ENCODE measurements around the gene CSF3.

CSF3 gene

GRCh38 chr17:40015005-40015997 is at the start of gene CSF3:
TSS of gene CSF3 (plus strand) at chr17:40015440. CDS start at chr17:40015475, 35 bp downstream.
- no peak for DNase-seq

GRCh38 chr17:39966771-39967170 is 48.5 kb upstream of the CSF3 start:
- no peak for DNase-seq

DNA sequence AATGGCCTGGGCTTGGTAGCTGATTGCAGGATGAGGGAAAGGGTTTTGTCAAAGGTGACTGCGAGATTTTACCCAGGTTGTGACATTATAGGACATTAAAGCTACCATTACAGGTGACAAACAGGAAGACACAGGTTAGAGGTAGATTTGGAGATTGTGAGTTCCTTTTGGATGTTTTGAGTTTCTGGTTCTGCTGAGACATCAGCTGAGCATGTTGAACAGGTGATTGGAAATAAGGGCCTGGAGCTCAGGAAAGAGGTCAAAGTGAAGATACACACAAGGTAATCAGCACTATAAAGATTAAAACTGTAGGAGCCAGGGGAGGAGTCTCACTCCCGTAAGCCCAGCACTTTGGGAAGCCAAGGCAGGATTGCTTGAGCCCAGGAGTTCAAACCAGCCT is 46.5 kb upstream of the CSF3 start:
- no peak for DNase-seq

DNA sequence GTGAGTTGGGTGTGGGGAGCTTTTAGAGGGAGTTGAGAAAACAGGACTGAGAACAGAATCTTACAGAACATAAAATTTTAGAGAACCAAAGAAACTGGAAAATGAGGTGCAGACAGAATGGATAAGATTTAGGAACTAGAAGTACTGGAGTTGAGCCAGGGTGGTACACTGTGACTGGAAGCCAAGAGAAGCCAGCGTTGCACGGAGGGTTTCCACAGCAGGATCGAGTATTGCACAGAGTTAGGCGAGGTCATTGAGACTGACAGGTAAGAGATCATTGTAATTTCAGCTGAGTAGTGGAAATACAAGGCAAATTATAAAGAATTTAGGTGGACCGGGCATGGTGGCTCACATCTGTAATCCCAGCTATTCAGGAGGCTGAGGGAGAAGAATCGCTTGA is 45.9 kb upstream of the CSF3 start:
- no peak for DNase-seq

GRCh38 chr17:39970157-39970692 is 45.0 kb upstream of the CSF3 start:
- DNase-seq = no peak

DNA sequence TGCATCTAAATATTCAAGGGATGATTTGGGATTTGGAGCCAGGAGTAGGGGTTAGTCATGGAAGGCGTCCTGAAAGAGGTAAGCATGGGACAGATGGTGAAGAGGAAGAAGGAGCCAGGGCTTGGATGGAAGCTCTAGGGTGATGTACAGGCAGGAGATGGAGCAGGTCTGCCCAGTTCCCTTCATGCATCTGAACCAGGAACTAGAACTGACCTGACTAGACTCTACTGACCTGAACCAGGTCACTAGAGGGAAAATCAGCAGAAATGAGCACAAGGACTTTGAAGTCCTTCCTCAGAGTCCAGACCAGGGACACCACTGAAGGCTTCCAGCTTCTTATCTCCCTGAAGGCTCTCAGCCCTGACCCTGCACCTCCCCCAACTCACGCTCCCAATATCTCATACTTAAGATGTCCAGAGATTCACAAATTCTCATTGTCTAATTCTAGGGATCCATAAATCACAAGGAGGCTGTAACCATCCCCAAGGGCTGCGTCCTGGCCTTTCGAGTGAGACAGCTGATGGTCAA is 44.1 kb upstream of the CSF3 start:
- DNase-seq = no peak

- no peak for DNase-seq
Observed at GRCh38 chr17:39972271-39972670, 43.0 kb upstream of the CSF3 start.

DNA sequence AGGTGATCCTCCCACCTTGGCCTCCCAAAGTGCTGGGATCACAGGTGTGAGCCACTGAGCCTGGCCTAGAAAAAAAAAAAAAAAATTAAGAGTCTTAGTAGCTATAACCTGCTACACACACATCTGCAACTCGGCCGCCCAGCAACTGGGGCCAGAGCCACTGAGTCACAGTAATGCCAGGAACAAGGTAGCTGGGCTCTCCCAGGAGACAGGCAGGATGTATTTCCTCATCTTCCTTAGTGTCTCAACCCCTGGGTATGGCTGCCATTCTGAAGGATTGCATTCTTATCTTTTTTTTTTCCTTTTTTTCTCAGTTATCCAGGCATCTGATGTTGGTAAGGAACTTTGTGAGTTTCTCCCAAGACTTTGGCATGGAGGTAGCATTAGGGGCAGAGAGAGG is 41.7 kb upstream of the CSF3 start:
- no peak for DNase-seq

DNA sequence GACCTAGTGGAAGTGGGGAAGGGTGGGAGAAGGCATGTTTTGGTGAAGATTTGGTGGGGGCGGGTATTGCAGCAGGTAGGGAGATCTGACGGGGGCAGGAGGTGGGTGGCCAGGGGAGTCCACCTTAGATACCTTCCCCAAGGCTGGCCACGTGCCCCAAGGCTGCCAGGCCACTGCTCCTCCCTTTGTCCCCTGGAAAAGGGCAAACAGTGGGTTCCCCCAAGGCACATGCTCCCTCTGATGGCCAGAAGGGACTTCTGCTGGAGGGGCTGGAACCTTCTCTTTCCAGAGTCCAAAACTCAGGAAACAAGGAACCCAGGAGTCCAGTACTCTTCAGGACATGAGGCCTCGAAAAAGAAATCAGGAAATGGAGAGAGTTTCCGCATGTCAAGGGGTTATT is 40.8 kb upstream of the CSF3 start:
- no peak for DNase-seq

GRCh38 chr17:39975801-39976200 is 39.4 kb upstream of the CSF3 start:
- no peak for DNase-seq

GRCh38 chr17:39979016-39979670 is 36.1 kb upstream of the CSF3 start:
- DNase-seq = no peak

GRCh38 chr17:39979893-39980350 is 35.3 kb upstream of the CSF3 start:
- no peak for DNase-seq

- DNase-seq = peak; percentile 99
Observed at GRCh38 chr17:39980351-39981206, 34.7 kb upstream of the CSF3 start, which contains the start of gene PSMD3. TSS of gene PSMD3 (plus strand) at chr17:39980807. CDS start at chr17:39980971, 164 bp downstream.

- DNase-seq = no peak
Observed at GRCh38 chr17:39981207-39981741, 34.0 kb upstream of the CSF3 start.

GRCh38 chr17:39981766-39982375 is 33.4 kb upstream of the CSF3 start:
- DNase-seq = no peak

- DNase-seq = no peak
Observed at GRCh38 chr17:39988206-39988810, 26.9 kb upstream of the CSF3 start.

GRCh38 chr17:39994448-39994847 is 20.8 kb upstream of the CSF3 start:
- DNase-seq = no peak

GRCh38 chr17:39995438-39995837 is 19.8 kb upstream of the CSF3 start:
- no peak for DNase-seq

DNA sequence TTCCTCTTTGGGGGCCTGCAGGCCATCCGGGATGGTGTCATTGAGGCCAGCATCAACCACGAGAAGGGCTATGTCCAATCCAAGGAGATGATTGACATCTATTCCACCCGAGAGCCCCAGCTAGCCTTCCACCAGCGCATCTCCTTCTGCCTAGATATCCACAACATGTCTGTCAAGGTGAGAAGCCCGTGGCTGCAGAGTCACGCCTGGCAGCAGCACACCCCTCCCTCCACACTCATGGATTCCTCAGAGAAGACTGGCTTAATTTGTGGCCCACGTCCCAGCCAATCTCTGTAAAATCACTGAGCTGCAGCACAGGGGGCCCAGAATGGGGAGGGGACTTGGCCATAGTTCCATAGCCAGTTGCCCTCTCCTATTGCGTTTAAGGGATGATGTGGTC is 19.1 kb upstream of the CSF3 start:
- DNase-seq = no peak

DNA sequence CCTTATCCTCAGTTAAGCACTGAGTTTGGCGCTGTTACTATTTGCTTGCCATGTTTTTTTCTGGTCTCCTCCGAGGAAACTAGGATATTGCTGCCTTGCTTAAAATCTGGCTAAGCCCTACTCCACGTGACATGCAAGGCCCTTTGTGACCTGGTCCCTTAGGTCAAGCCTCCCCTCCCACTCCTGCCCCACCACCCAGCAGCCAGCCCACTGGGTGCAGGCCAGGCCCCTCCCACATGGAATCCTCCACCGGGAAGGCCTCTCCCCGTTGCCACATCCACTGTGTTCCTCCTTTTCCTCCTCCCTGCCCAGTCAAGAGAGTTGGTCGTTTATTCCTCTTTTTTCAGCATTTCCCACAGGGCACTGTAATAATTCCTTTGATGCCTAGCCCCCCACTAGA is 18.4 kb upstream of the CSF3 start:
- no peak for DNase-seq

DNA sequence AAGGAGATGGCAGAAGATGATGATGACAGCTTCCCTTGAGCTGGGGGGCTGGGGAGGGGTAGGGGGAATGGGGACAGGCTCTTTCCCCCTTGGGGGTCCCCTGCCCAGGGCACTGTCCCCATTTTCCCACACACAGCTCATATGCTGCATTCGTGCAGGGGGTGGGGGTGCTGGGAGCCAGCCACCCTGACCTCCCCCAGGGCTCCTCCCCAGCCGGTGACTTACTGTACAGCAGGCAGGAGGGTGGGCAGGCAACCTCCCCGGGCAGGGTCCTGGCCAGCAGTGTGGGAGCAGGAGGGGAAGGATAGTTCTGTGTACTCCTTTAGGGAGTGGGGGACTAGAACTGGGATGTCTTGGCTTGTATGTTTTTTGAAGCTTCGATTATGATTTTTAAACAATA is 17.7 kb upstream of the CSF3 start:
- no peak for DNase-seq
